Esophagus muscularis mucosa (tissue), 4 donors: ENCODE data around the gene ZER1. TPM values are rescaled to one million over a fixed set of nuclear protein-coding genes. Genes with fewer than 3 reads are reported as not detected.
"Not testable (repeated sequence)": the region's sequence is repeated elsewhere in the genome, so short reads cannot be mapped to it uniquely, and the experiment has no call there.

ENCODE experiments used
- DNase-seq: peaks from one replicate; pipeline ENCODE4 v3.0.0-alpha.2; 2017; ENCODE audit errors: extremely low spot score
- H3K27ac ChIP-seq, 4 donors: fragments of 200-600 bp; sonication (generic); replicated peaks in 1 of 4; 1 replicate in 3 of 4; 2 replicates in 1 of 4; pipeline ENCODE4 v1.5.1; 2016 to 2019; ENCODE audit warnings: mild to moderate bottlenecking in 1 of 4
- H3K27me3 ChIP-seq, 4 donors: fragments of 200-600 bp; sonication (generic); one replicate each; pipeline versions ENCODE4 v1.5.1 to v1.6.0; 2016 to 2019
- H3K36me3 ChIP-seq, 4 donors: fragments of 200-600 bp; sonication (generic); one replicate each; pipeline ENCODE4 v1.5.1; 2016 to 2019
- H3K4me1 ChIP-seq, 4 donors: fragments of 200-600 bp; sonication (generic); one replicate each; pipeline ENCODE4 v1.5.1; 2016 to 2019
- H3K4me3 ChIP-seq, 4 donors: fragments of 200-600 bp; sonication (generic); 1 replicate in 2 of 4; 2 replicates in 2 of 4; pipeline ENCODE4 v1.5.1; 2016 to 2019; ENCODE audit warnings: mild to moderate bottlenecking in 4 of 4, moderate library complexity in 1 of 4
- H3K9me3 ChIP-seq, 4 donors: fragments of 200-600 bp; sonication (generic); 1 replicate in 3 of 4; 2 replicates in 1 of 4; pipeline ENCODE4 v1.5.1; 2016 to 2019
- EP300 ChIP-seq: sonication (generic); formaldehyde crosslinking; IDR thresholded peaks from one replicate; pipeline ENCODE4 v1.6.1; 2017; ENCODE audit warnings: antibody characterized with exemption
- POLR2A ChIP-seq: fragments of 450-650 bp; IDR thresholded peaks from one replicate; pipeline ENCODE4 v1.6.1; 2017; ENCODE audit warnings: antibody characterized with exemption, moderate library complexity, mild to moderate bottlenecking, low read depth
- POLR2AphosphoS5 ChIP-seq, 2 donors: sonication (generic); formaldehyde crosslinking; IDR thresholded peaks; one replicate each; pipeline ENCODE4 v1.6.1; 2017; ENCODE audit warnings: antibody characterized with exemption in 2 of 2
- WGBS: methylation state at CpG from one replicate; pipeline ENCODE4 v1.1.5; 2018; 5-methylcytosine and 5-hydroxymethylcytosine counted together
- intact Hi-C: fragments of 100-400 bp; cut with DNase I; formaldehyde crosslinking; loops from one replicate; pipeline ENCODE4 v1.15.1; 2023
- total RNA-seq, 4 donors: library from RNA; depleted of rRNA; stranded (reverse); fragments of >200 nt; gene quantifications; one replicate each; pipeline versions ENCODE4 v1.1.0 to v1.2.1, GENCODE V29; 2016
- TF ChIP-seq, protein P1 (sequence below), 3 experiments: fragments of 200-600 bp in 2 of 3; fragments of 450-650 bp in 1 of 3; sonication (generic) in 2 of 3; IDR thresholded peaks; one replicate each; pipeline ENCODE4 v1.5.1; 2017 to 2019; ENCODE audit warnings: antibody characterized with exemption in 3 of 3, mild to moderate bottlenecking in 2 of 3, moderate library complexity in 1 of 3

Gene ZER1
- total RNA-seq, 4 donors from 2014 or later = 56.5 to 114 (median 79.4) TPM

DNA sequence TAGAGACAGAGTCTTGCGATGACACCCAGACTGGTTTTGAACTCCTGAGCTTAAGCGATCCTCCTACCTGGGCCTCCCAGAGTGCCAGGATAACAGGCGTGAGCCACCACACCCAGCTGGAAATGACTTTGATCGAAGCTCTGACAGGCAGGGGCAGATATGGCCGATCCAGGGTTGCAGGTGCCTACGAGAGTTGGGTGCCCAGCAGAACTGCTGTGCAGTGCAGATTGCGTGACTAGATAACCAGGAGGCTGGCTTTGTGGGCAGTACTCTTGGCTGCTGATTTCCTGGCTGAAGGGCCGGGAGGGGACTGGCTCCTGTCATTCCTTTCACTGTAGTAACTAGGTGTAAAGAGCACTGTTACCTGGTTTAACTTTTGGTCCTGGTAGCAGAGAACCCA lies 27.2 kb upstream of the ZER1 start:
- H3K9me3 ChIP-seq = no peaks in the 10 kb centered on the region
- no peak overlapping the region for H3K4me3 ChIP-seq
- no peaks in the 10 kb centered on the region for H3K4me1 ChIP-seq
- WGBS = 76% methylated on average over 6 of the region's 8 CpGs
- intact Hi-C loops = no loop called here
- DNase-seq = no peak
- H3K36me3 ChIP-seq = peaks cover 33 to 97% (median 89%) of the 10 kb centered on the region in 4 donors
- H3K27me3 ChIP-seq = no peaks in the 10 kb centered on the region
- TF ChIP-seq EP300 = no peak
- no peak for TF ChIP-seq POLR2AphosphoS5 (IDR thresholded peaks at IDR 0.05)
- no peak for TF ChIP-seq POLR2A
- TF ChIP-seq, protein P1, sequence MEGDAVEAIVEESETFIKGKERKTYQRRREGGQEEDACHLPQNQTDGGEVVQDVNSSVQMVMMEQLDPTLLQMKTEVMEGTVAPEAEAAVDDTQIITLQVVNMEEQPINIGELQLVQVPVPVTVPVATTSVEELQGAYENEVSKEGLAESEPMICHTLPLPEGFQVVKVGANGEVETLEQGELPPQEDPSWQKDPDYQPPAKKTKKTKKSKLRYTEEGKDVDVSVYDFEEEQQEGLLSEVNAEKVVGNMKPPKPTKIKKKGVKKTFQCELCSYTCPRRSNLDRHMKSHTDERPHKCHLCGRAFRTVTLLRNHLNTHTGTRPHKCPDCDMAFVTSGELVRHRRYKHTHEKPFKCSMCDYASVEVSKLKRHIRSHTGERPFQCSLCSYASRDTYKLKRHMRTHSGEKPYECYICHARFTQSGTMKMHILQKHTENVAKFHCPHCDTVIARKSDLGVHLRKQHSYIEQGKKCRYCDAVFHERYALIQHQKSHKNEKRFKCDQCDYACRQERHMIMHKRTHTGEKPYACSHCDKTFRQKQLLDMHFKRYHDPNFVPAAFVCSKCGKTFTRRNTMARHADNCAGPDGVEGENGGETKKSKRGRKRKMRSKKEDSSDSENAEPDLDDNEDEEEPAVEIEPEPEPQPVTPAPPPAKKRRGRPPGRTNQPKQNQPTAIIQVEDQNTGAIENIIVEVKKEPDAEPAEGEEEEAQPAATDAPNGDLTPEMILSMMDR (IDR thresholded peaks at IDR 0.05) = no peak
- no peak overlapping the region for H3K27ac ChIP-seq

DNA sequence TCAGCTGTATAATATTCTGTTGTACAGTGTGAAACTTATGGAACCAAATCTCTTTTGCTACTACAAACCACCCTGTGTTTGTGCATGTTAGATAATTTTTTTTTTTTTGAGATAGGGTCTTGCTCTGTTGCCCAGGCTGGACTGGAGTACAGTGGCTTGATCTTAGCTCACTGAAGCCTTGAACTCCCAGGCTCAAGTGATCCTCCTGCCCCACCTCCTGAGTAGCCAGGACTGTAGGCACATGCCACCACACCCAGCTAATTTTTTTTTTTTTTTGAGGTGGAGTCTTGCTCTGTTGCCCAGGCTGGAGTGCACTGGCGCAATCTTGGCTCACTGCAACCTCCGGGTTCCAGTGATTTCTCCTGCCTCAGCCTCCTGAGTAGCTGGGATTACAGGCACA lies 23.2 kb upstream of the ZER1 start:
- H3K27ac ChIP-seq, H3K9me3 ChIP-seq, DNase-seq, H3K27me3 ChIP-seq, intact Hi-C loops, H3K4me3 ChIP-seq, H3K4me1 ChIP-seq: not testable (repeated sequence)
- 50% methylated on average over 2 of the region's 2 CpGs for whole genome bisulfite sequencing
- peaks cover 35 to 97% (median 91%) of the 10 kb centered on the region in 4 donors for H3K36me3 ChIP-seq

DNA sequence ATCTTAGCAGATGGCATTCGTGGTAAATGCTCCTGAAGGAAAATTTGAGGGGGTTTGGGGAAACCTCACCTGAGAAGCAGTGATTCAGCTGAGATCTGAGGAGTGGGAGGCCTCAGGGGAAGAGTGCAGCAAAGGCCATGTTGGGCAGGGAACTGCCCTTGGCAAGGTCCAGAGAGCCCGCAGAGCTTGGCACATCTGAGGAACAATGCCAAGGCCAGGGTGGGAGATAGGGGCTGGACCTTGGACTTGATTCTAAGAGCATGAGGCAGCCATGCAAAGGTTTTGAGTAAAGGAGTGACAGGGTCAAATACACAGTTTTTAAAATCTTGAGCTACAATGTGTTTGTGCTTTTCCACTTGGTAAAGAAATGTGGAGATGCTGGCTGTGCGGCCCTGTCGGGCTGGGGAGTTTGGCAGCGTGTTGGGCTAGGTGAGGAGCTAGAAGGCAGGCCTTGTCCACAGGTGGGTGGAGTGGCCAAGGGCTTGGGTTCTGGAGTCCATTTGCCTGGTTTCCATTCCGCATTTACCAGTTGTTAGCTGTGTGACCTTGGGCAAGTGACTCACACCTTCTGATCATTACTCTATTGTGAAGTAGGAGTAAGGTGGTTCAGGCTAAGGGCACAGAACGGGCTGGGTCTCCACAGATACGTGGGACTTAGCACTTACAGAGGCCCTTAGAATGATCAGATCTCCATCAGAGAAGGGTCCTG lies 21.4 kb upstream of the ZER1 start:
- WGBS = 95% methylated on average over 8 of the region's 8 CpGs
- peaks cover 0 to 13% (median 10%) of the 10 kb centered on the region in 4 donors for H3K4me1 ChIP-seq
- H3K36me3 ChIP-seq = peaks cover 18 to 92% (median 80%) of the 10 kb centered on the region in 4 donors
- no peak overlapping the region for H3K4me3 ChIP-seq
- H3K27ac ChIP-seq = no peak overlapping the region
- no peaks in the 10 kb centered on the region for H3K9me3 ChIP-seq
- no peak for DNase-seq
- H3K27me3 ChIP-seq = no peaks in the 10 kb centered on the region
- TF ChIP-seq EP300 (no peak), POLR2AphosphoS5 (IDR thresholded peaks at IDR 0.05) (no peak), POLR2A (no peak)
- TF ChIP-seq, protein P1 (IDR thresholded peaks at IDR 0.05) = no peak
- intact Hi-C loops = no loop called here

DNA sequence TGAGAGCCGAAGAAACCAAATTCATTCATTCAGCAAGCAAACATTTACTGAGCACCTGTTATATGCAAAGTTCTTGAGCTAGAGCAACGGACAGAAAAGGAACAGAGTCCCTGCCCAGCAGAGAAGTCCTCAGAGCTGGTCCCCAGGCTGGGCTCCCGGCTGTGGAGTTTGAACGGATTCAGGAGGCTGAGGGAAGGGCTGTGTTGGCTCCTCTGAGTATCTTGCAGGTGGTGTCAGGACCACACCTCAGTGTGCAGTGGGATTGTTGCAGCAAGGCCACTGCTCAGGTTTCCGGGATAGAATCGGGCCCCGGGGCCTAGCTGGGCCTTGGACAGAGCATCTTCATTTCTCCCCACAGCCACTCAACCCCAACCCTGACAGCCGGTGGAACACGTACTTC lies 20.4 kb upstream of the ZER1 start:
- Histone ChIP-seq H3K36me3 (peaks cover 16 to 82% (median 70%) of the 10 kb centered on the region in 4 donors), H3K27ac (no peak overlapping the region), H3K4me3 (no peak overlapping the region), H3K4me1 (peaks cover 0 to 21% (median 17%) of the 10 kb centered on the region in 4 donors), H3K27me3 (no peaks in the 10 kb centered on the region), H3K9me3 (no peaks in the 10 kb centered on the region)
- no peak for DNase-seq
- TF ChIP-seq, protein P1 (IDR thresholded peaks at IDR 0.05) = no peak
- TF ChIP-seq POLR2AphosphoS5 (IDR thresholded peaks at IDR 0.05) (no peak), POLR2A (no peak), EP300 (no peak)
- intact Hi-C loops = no loop called here
- 100% methylated on average over 4 of the region's 9 CpGs for WGBS

DNA sequence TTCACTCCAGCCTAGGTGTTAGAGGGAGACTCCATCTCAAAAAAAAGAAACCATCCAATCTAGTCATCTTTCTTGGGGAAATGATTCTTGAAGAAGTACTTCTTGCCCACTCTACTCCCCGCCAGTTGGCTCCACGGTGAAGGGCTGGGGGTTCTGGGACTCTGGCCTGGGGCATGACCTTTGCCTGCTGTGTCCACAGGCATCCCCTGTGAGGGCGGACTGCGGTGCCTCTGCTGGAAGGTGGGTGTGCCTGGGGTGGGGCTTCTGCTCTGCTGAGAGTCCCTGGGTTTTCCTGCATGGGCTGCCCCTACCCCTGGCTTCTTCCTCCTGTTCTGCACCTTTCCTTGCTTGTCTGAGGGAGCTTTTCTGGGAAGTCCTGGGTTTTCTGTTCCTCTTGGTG lies 18.8 kb upstream of the ZER1 start:
- no peak for DNase-seq
- TF ChIP-seq POLR2AphosphoS5 (IDR thresholded peaks at IDR 0.05) (no peak), POLR2A (no peak), EP300 (no peak)
- TF ChIP-seq, protein P1 (IDR thresholded peaks at IDR 0.05) = no peak
- Histone ChIP-seq H3K27ac (no peak overlapping the region), H3K9me3 (no peaks in the 10 kb centered on the region), H3K36me3 (peaks cover 12 to 66% (median 56%) of the 10 kb centered on the region in 4 donors), H3K27me3 (no peaks in the 10 kb centered on the region), H3K4me1 (peaks cover 5 to 28% (median 24%) of the 10 kb centered on the region in 4 donors), H3K4me3 (no peak overlapping the region)
- WGBS = 95% methylated on average over 4 of the region's 4 CpGs
- intact Hi-C loops = no loop called here
